Measurements from ENCODE around the gene SSR1.

DNA sequence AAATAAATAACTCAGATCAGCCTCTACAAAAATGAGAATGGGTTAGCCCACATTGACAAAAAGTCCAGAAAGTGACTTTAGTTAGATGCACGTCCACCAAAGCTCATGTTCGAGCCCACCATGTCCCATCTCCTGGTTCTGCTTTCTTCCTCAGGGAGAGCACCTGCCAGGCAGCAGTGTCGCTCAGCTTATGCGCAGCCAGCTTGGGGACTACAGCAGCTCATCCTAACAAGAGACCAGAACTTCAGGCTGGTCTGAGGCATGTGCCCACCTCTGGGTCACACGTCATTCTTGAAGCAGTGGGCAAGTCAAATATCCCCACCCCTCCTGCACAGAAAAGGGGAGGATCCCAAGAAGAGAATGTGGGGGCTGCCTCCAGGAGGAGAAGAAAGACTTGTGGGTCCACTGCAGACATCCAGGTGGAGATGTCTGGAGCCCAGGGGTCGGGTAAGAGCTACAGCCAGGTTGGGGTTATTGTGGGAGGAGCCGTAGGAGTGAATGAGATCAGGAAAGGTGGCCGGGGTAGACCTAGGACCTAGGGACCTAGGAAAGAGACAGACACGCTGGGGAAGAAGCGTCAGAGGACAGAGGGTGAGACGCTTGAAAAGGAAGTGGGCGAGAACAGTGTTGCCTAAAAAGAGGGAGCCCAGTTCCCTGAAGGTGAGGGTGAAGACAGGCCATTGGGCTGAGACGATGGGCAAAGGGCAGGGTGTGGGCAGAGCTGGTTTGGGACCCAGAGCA lies 52.5 kb downstream of the SSR1 start:
- no peak for TF ChIP-seq POLR2AphosphoS5 (IDR thresholded peaks at IDR 0.05)
- TF ChIP-seq MXI1 (conservative IDR thresholded peaks at IDR 0.05; ENCODE audit: poor library complexity, severe bottlenecking): no peak
- TF ChIP-seq EP300 (conservative IDR thresholded peaks at IDR 0.05; ENCODE audit: poor library complexity, severe bottlenecking): no peak
- TF ChIP-seq, protein P1, sequence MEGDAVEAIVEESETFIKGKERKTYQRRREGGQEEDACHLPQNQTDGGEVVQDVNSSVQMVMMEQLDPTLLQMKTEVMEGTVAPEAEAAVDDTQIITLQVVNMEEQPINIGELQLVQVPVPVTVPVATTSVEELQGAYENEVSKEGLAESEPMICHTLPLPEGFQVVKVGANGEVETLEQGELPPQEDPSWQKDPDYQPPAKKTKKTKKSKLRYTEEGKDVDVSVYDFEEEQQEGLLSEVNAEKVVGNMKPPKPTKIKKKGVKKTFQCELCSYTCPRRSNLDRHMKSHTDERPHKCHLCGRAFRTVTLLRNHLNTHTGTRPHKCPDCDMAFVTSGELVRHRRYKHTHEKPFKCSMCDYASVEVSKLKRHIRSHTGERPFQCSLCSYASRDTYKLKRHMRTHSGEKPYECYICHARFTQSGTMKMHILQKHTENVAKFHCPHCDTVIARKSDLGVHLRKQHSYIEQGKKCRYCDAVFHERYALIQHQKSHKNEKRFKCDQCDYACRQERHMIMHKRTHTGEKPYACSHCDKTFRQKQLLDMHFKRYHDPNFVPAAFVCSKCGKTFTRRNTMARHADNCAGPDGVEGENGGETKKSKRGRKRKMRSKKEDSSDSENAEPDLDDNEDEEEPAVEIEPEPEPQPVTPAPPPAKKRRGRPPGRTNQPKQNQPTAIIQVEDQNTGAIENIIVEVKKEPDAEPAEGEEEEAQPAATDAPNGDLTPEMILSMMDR (IDR thresholded peaks at IDR 0.05; ENCODE audit: poor library complexity, severe bottlenecking): no peak
- no peak for TF ChIP-seq EZH2 (IDR thresholded peaks at IDR 0.05; ENCODE audit: borderline replicate concordance, insufficient read depth, low read length, poor library complexity, severe bottlenecking)
- TF ChIP-seq TAF1 (IDR thresholded peaks at IDR 0.05; ENCODE audit: low read depth): no peak

Measured in neural cell (in vitro differentiated cells).